GM18511 (cell line): ENCODE data around the gene VTI1A.
"Not testable (repeated sequence)": the region's sequence is repeated elsewhere in the genome, so short reads cannot be mapped to it uniquely, and the experiment has no call there.

ENCODE experiments used
- ATAC-seq: cut with Tn5 transposase; IDR thresholded peaks from one replicate; pipeline ENCODE4 v1.9.1; 2021; ENCODE audit warnings: mild to moderate bottlenecking, moderate library complexity; ENCODE audit not compliant: unreplicated experiment

VTI1A gene

GRCh38 chr10:112448888-112449287 lies 1.9 kb downstream of the VTI1A start:
- no peak for ATAC-seq

DNA sequence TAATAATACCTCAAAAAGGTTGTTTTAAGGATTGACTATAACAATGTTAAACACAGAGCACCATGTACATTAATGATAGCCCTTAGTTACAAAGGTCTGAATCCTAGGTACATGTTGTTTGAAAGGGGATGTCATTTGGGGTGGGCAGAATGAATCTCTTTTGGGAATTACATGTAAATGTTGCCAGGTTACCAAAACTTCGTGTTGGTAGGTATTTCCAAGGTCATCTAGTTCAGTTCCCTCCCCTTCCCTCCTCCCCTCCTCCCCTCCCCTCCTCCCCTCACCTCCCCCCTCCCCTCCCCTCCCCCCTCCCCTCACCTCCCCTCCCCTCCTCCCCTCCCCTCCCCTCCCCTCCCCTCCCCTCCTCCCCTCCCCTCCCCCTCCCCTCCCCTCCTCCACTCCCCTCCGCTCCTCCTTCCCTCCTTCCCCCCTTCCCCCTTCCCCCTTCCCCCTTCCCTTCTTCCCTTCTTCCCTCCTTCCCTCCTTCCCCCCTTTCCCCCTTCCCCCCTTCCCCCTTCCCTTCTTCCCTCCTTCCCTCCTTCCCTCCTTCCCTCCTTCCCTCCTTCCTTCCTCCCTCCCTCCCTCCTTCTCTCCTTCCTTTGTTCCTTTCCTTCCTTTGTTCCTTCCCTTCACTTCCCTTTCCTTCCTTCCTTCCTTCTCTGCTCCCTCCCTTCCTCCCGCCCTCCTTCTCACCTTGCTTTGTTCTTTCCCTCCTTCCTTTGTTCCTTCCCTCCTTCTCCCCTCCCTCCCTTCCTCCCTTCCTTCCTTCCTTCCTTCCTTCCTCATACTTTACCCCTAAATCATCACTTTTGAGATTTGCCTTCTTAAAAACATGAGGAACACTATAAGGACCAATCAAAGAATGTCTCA lies 8.1 kb downstream of the VTI1A start:
- no peak for ATAC-seq

- no peak for ATAC-seq
Observed at GRCh38 chr10:112456533-112456932, 9.5 kb downstream of the VTI1A start.

- no peak for ATAC-seq
Observed at GRCh38 chr10:112460366-112460765, 13.4 kb downstream of the VTI1A start.

DNA sequence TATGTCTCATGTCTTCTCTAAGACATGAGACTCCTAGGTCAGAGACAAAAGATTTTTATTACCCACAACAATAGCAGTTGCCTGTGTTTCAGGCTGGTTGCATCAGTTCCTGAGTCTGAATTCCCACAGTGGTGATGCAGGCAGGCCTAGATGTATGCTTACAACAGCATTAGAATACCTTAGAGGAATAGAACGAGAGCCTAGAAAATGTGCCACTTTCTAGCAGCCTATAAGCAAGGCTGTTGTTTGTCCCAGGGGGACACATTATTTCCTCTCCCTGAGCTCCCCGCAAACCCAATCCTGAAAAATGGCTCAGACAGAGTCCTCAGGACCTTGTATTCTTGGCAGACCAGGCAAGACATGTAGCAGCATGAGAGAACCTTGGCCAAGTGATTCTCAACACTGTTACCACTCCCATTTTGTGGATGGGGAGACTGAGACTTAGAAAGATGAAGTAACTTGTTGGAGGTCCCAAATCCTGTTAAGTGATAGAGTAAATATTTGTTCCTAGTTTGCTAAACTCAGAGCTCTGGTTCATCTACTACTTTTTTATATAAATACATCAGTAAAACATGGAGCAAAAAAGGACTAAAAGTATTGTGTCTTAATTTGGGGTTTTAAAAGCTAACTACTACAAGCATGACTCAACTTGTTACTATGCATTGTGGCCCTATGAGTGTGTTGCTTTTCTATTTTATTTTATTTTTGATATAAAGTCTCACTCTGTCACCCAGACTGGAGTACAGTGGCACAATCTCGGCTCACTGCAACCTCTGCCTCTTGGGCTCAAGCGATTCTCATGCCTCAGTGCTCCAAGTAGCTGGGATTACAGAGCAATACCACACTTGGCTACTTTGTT lies 14.2 kb downstream of the VTI1A start:
- no peak for ATAC-seq

DNA sequence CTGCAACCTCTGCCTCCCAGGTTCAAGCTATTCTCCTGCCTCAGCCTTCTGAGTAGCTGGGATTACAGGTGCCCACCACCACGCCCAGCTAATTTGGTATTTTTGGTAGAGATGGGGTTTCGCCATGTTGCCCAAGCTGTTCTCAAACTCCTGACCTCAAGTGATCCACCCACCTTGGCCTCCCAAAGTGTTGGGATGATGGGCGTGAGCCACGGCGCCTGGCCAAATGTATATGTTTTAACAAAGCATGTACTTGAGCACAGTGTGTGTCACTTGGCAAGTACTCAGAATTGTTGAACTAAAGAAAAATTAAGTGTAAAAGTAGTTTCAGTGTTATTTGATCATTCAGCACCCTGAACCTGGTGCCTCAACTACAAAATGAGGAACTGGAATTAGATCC lies 17.1 kb downstream of the VTI1A start:
- ATAC-seq: not testable (repeated sequence)

DNA sequence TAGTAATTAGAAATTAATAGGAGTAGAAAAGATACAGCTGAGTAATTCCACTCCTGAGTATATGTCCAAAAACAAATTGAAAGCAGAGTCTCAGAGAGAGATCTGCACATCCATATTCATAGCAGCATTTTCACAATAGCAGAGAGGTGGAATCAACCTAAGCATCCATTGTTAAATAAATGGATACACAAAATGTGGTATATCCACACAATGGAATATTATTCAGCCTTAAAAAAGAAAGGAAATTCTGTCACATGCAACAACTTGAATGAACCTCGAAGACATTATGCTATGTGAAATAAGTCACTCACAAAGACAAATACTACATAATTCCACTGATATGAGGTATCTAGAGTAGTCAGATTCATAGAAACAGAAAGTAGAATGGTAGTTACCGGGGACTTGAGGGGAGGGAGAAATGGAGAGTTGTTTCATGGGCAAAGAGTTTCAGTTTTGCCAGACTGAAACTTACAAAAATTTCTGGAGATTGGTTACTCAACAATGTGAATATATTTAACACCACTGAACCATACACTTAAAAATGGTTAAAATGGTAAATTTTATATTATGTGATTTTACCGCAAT lies 18.4 kb downstream of the VTI1A start:
- ATAC-seq: no peak

GRCh38 chr10:112466802-112467201 lies 19.8 kb downstream of the VTI1A start:
- ATAC-seq: no peak

- ATAC-seq: no peak
Observed at GRCh38 chr10:112467541-112468075, 20.6 kb downstream of the VTI1A start.

- ATAC-seq: peak; percentile 86
Observed at GRCh38 chr10:112471878-112472487, 25.0 kb downstream of the VTI1A start.

DNA sequence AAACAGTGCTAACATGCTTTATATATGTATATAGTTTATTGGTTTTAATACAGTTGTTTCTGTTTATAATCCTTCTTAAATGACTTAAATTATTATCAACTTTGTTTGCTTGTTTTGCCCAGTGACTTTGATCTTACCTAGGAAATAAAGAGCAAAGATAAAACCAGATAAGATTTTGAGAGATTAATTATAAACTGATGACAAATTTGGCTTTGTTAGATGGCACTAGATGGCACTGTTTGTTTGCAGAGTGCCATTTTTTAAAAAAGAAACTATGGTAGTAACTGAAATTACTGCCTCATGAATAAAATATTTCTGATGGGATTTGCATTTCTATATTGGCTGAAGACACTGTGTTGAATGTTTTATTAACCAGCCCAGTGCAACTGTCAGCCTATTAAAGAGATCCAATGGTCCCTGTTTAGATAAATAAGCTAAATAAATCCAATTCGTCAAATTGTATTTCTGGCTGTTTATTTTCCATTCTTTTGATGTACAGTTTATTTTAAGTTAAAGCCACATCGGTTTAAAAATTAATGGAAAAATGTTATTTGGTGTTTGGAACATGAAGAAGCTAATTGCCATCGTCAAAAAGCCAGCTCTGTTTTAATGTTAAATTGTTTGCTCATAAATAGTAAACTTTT lies 28.7 kb downstream of the VTI1A start:
- no peak for ATAC-seq

GRCh38 chr10:112481602-112482001 lies 34.6 kb downstream of the VTI1A start:
- no peak for ATAC-seq

GRCh38 chr10:112484399-112484798 lies 37.4 kb downstream of the VTI1A start:
- no peak for ATAC-seq

GRCh38 chr10:112487964-112488363 lies 40.9 kb downstream of the VTI1A start:
- no peak for ATAC-seq

- ATAC-seq: no peak
Observed at GRCh38 chr10:112490545-112490944, 43.5 kb downstream of the VTI1A start.

- ATAC-seq: no peak
Observed at GRCh38 chr10:112491144-112491543, 44.1 kb downstream of the VTI1A start.

GRCh38 chr10:112492736-112493135 lies 45.7 kb downstream of the VTI1A start:
- ATAC-seq: no peak

DNA sequence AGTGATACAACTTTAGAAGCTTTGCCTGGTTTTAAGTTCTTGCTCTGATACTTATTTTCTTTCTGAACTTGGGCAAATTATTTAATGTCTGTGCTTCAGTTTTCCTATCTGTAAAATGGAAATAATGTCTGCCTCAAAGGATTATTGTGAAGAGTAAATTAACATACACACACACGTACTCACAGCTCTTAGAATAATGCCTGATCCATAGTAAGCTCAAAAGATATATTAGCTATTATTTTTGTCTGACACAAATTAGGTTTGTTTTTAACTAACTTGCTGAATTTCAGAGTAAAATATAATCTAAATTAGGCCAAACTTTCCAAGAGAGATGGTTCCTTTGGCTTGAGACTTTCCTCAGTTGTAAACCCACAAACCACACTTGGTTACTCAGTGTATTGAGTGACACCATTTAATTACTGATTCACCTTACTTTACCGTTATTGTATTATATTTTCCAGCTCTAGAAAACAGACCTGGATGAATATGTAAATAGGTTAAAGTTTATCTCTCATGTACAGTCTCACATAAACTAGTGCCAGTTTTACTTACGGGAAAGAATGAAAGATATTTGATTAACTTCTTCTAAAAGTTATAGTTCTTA lies 50.4 kb downstream of the VTI1A start:
- peak; percentile 72 for ATAC-seq

DNA sequence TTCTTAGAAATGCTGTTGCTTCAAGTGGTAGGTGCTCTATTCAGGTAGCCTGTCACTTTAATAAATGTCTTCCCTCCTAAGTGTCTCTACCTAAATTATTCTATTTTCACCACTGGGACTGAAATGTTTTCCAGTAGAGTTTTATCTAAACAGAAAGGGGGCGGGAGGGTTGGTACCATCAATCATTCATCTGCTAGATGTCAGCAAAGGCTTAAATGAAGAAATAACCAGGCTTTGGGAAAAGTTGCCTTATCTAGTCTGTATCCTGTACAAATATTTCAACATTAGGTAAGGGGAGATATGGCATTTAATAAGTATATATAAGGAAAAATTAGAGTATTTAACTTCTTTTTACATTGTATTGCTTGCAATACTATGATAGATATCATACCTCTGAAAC lies 51.8 kb downstream of the VTI1A start:
- no peak for ATAC-seq

DNA sequence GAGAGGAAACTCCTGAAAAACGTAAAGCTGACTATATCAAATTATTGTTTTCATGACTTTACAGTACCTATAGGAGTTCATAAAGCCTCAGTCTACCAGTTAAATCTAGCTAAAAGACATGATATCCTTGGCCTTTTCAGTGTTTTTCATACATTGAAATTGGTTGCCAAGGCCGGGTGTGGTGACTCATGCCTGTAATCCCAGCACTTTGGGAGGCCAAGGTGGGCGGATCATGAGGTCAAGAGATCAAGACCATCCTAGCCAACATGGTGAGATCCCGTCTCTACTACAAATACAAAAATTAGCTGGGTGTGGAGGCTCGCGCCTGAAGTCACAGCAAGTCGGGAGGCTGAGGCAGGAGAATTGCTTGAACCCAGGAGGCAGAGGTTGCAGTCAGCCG lies 53.0 kb downstream of the VTI1A start:
- not testable (repeated sequence) for ATAC-seq
